Stimulated activated CD4-positive, alpha-beta T cell treated with anti-CD3 and anti-CD28 coated beads, Interleukin-12 subunit alpha, Interleukin-12 subunit beta, amount 100 ng/mL, for 4 hours (primary cell): Measurements from ENCODE around the gene FOXL2NB.
A peak's percentile ranks its signal among the peaks of the same experiment; 100 is the strongest.

ENCODE experiments used
- DNase-seq: peaks from one replicate; pipeline ENCODE4 v3.0.0-alpha.2; 2020

FOXL2NB gene

GRCh38 chr3:138933068-138933668 is 13.8 kb upstream of the FOXL2NB start:
- no peak for DNase-seq

- DNase-seq, result no peak
Observed at GRCh38 chr3:138933981-138934691, 12.9 kb upstream of the FOXL2NB start.

- DNase-seq, result no peak
Observed at GRCh38 chr3:138935505-138935862, 11.5 kb upstream of the FOXL2NB start.

- DNase-seq, result peak; percentile 77
Observed at GRCh38 chr3:138935863-138936740, 10.9 kb upstream of the FOXL2NB start.

GRCh38 chr3:138936741-138937689 is 10.0 kb upstream of the FOXL2NB start:
- DNase-seq, result no peak

- no peak for DNase-seq
Observed at GRCh38 chr3:138937690-138938055, 9.3 kb upstream of the FOXL2NB start.

GRCh38 chr3:138938056-138938876 is 8.8 kb upstream of the FOXL2NB start:
- no peak for DNase-seq

GRCh38 chr3:138938877-138939560 is 8.0 kb upstream of the FOXL2NB start:
- DNase-seq, result no peak

- DNase-seq, result no peak
Observed at GRCh38 chr3:138939561-138940241, 7.3 kb upstream of the FOXL2NB start.

- DNase-seq, result no peak
Observed at GRCh38 chr3:138940446-138940845, 6.6 kb upstream of the FOXL2NB start.

GRCh38 chr3:138941259-138941885 is 5.6 kb upstream of the FOXL2NB start:
- DNase-seq, result no peak

GRCh38 chr3:138942271-138942670 is 4.7 kb upstream of the FOXL2NB start:
- DNase-seq, result no peak

- DNase-seq, result no peak
Observed at GRCh38 chr3:138942861-138943623, 4.0 kb upstream of the FOXL2NB start.

GRCh38 chr3:138943724-138944653 is 3.0 kb upstream of the FOXL2NB start:
- DNase-seq, result no peak

- no peak for DNase-seq
Observed at GRCh38 chr3:138944654-138944928, 2.4 kb upstream of the FOXL2NB start.

- no peak for DNase-seq
Observed at GRCh38 chr3:138944929-138945708, 1.9 kb upstream of the FOXL2NB start.
